GM12865 (cell line): ENCODE data around the gene GNAI1.
A peak's percentile ranks its signal among the peaks of the same experiment; 100 is the strongest.

ENCODE experiments used
- DNase-seq: peaks from one replicate; pipeline ENCODE4 v3.0.0; 2010; ENCODE audit warnings: low read depth
- H3K4me3 ChIP-seq: 2 replicates; pipeline ENCODE4 v1.5.1; 2011; ENCODE audit warnings: mild to moderate bottlenecking, low read depth, low read length, control low read depth
- CTCF ChIP-seq: IDR thresholded peaks from 2 replicates; pipeline ENCODE4 v1.5.1; 2011; ENCODE audit warnings: low read length, control low read depth, low read depth, inconsistent platforms; ENCODE audit not compliant: insufficient read depth; ENCODE audit errors: missing control alignments

GNAI1 gene

GRCh38 chr7:80095545-80095944, 39.1 kb upstream of the GNAI1 start:
- peak; percentile 5 for TF ChIP-seq CTCF
- H3K4me3 ChIP-seq, result no peak overlapping the region
- no peak for DNase-seq

- TF ChIP-seq CTCF, result no peak
- no peak overlapping the region for H3K4me3 ChIP-seq
- DNase-seq, result no peak
Measured at GRCh38 chr7:80097756-80098155, 36.9 kb upstream of the GNAI1 start.

- TF ChIP-seq CTCF, result peak; percentile 7
- DNase-seq, result no peak
- no peak overlapping the region for H3K4me3 ChIP-seq
Measured at GRCh38 chr7:80098795-80099194, 35.8 kb upstream of the GNAI1 start.

GRCh38 chr7:80100254-80100653, 34.4 kb upstream of the GNAI1 start:
- DNase-seq, result no peak
- no peak overlapping the region for H3K4me3 ChIP-seq
- TF ChIP-seq CTCF, result no peak

GRCh38 chr7:80105701-80106408, 28.8 kb upstream of the GNAI1 start:
- H3K4me3 ChIP-seq, result no peak overlapping the region
- TF ChIP-seq CTCF, result no peak
- no peak for DNase-seq

GRCh38 chr7:80106498-80107113, 28.0 kb upstream of the GNAI1 start:
- DNase-seq, result no peak
- no peak for TF ChIP-seq CTCF
- no peak overlapping the region for H3K4me3 ChIP-seq

GRCh38 chr7:80107278-80107677, 27.4 kb upstream of the GNAI1 start:
- no peak overlapping the region for H3K4me3 ChIP-seq
- TF ChIP-seq CTCF, result no peak
- no peak for DNase-seq
